ENCODE measurements around the gene GNAS.

DNA sequence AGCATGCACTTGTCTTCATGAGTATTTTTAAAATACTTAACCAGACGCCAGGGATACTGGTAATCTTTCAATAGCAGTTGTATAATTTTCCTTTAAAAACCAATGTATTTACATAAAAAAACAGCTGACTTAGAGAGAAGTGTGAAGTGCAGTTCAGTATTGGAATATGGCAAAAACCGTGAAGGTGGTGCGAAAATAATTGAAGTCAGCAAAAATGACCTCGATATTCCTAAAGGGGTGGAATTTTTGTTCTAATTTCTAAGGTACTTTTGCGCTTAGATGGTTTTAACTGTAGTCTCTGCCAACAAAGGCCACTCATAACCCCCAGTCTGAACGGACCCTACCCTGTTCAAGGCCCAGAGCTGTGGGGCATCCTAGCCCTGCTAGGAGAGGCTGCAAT lies 27.1 kb upstream of the GNAS start:
- TF ChIP-seq POLR2A (IDR thresholded peaks at IDR 0.05; ENCODE audit: low read length) (no peak), GATA1 (IDR thresholded peaks at IDR 0.05; ENCODE audit: low read depth, low read length) (no peak)
